HG03280 (cell line): Measurements from ENCODE around the gene PCDHGA8.
"Not testable (repeated sequence)": the region's sequence is repeated elsewhere in the genome, so short reads cannot be mapped to it uniquely, and the experiment has no call there.

ENCODE experiments used
- ATAC-seq: cut with Tn5 transposase; IDR thresholded peaks from one replicate; pipeline ENCODE4 v1.9.1; 2021; ENCODE audit warnings: mild to moderate bottlenecking, moderate library complexity; ENCODE audit not compliant: unreplicated experiment

Gene PCDHGA8

DNA sequence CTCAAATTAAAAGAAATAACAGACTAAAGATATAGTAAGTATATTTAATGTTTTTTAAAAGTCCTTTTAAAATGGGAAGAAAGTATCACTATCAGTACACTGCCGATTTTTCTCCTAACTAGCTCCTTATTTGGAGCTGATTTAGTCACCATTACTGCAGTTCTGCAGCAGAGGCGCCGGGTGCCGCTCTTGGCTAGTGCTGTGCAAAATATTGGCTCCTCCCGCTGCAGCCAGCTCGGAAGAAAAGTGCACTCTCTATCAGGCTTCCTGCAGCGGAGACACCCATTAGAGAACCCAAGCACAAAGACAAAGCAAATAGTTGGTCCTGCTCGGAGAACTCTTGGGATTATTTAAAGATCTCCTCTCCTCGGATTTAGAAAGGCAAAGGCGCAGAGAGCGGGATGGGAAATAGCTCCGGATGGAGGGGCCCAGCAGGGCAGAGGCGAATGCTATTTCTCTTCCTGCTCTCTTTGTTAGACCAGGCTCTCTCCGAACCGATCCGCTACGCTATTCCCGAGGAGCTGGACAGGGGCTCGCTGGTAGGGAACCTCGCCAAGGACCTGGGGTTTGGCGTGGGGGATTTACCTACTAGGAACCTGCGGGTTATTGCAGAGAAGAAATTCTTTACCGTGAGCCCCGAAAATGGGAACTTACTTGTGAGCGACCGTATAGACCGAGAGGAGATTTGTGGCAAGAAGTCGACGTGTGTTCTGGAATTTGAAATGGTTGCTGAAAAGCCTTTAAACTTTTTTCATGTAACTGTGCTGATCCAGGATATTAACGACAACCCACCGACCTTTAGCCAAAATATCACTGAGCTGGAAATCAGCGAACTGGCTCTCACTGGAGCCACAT lies 22.2 kb upstream of the PCDHGA8 start, which contains the start of gene PCDHGB3:
Gene PCDHGB3 (plus strand): TSS at position 249 of the 855 bp plus-strand sequence. CDS start 153 bp downstream, at position 402.
- no peak for ATAC-seq

DNA sequence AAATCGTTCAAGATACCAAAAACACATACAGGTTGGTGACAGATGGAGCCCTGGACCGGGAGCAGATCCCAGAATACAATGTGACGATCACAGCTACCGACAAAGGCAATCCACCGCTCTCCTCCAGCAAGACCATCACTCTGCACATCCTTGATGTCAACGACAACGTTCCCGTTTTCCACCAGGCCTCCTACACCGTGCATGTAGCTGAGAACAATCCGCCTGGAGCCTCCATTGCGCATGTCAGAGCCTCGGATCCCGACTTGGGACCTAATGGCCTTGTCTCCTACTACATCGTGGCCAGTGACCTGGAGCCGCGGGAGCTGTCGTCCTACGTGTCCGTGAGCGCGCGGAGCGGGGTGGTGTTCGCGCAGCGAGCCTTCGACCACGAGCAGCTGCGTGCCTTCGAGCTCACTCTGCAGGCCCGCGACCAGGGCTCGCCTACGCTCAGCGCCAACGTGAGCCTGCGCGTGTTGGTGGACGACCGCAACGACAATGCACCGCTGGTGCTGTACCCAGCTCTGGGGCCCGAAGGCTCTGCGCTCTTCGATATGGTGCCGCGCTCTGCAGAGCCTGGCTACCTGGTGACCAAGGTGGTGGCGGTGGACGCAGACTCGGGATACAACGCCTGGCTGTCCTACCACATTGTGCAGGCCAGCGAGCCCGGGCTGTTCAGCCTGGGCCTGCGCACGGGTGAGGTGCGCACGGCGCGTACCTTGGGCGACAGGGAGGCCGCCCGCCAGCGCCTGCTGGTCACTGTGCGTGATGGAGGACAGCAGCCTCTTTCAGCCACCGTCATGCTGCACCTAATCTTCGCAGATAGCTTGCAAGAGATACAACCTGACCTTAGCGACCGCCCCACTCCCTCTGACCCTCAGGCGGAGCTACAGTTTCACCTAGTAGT lies 20.6 kb upstream of the PCDHGA8 start:
- no peak for ATAC-seq

DNA sequence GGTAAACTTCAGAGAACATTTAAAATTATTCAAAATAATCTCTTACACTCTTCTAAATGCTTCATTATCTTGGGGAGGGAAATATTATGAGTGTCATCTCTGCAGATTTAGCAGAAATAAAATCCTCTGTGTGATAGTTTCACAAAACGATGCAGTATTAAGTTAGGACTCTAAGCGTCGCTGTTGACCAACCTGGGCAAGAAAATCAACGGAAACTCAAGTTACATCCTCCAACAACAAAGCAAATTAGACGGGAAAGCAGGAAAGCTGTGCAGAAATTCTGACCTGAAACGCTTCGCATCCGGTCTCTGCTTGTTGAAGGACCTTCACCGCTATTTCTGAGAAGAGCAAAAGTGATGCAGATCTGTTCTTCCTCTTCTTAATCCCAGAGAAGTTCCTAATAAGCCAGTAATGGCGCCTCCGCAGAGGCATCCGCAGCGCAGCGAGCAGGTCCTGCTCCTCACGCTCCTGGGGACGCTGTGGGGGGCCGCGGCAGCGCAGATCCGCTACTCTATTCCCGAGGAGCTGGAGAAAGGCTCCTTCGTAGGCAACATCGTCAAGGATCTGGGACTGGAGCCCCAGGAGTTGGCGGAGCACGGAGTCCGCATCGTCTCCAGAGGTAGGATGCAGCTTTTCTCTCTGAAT lies 18.6 kb upstream of the PCDHGA8 start, which contains the start of gene PCDHGA6:
Gene PCDHGA6 (plus strand): TSS at position 219 of the 645 bp plus-strand sequence. CDS start 193 bp downstream, at position 412.
- no peak for ATAC-seq

DNA sequence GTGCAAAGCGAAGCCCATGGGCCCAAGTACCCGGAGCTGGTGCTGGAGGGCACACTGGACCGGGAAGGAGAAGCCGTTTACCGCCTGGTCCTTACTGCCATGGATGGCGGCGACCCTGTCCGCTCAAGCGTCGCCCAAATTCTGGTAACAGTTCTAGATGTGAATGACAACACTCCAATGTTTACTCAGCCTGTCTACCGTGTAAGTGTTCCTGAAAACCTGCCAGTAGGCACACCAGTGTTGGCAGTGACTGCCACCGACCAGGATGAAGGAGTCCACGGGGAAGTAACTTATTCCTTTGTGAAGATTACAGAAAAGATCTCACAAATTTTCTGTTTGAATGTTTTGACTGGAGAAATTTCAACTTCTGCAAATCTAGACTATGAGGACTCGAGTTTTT lies 17.8 kb upstream of the PCDHGA8 start:
- no peak for ATAC-seq

DNA sequence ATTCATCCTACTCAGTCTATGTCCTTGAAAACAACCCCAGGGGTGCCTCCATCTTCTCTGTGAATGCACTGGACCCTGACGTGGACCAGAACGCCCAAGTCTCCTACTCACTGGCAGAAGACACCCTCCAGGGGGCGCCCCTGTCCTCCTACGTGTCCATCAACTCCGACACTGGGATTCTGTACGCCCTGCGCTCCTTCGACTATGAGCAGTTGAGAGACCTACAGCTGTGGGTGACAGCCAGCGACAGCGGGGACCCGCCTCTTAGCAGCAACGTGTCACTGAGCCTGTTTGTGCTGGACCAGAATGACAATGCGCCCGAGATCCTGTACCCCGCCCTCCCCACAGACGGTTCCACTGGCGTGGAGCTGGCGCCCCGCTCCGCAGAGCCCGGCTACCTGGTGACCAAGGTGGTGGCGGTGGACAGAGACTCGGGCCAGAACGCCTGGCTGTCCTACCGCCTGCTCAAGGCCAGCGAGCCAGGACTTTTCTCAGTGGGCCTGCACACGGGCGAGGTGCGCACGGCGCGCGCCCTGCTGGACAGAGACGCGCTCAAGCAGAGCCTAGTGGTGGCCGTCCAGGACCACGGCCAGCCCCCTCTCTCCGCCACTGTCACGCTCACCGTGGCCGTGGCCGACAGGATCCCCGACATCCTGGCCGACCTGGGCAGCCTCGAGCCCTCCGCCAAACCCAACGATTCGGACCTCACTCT lies 16.8 kb upstream of the PCDHGA8 start:
- not testable (repeated sequence) for ATAC-seq

DNA sequence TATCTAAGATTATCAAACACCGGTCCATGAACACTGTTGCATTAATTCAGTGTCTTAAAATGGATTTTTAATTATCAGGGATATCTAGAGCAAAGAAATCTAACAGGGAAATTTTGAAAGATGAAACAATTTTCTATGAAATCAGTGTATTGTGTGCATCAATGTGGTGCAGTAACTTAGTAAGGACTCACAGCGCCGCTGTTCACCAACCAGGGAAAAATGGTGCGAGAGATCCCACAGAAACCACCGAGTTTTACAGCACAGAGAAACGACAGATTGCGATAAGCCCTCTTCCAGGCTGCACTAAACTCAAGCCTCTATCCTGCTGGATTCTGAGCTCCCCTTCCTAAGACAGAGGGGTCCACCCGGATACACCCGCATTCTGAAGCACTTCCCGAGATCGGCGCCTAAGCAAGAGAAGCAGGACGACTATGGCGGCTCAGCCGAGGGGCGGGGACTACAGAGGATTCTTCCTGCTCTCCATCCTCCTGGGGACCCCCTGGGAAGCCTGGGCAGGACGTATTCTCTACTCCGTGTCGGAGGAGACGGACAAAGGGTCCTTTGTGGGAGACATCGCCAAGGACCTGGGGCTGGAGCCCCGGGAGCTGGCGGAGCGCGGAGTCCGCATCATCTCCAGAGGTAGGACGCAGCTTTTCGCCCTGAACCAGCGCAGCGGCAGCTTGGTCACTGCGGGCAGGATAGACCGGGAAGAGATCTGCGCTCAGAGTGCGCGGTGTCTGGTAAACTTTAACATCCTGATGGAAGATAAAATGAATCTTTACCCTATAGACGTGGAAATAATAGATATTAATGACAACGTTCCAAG lies 9.8 kb upstream of the PCDHGA8 start, which contains the start of gene PCDHGA7:
Gene PCDHGA7 (plus strand): TSS at position 274 of the 826 bp plus-strand sequence. CDS start 158 bp downstream, at position 432.
- no peak for ATAC-seq

DNA sequence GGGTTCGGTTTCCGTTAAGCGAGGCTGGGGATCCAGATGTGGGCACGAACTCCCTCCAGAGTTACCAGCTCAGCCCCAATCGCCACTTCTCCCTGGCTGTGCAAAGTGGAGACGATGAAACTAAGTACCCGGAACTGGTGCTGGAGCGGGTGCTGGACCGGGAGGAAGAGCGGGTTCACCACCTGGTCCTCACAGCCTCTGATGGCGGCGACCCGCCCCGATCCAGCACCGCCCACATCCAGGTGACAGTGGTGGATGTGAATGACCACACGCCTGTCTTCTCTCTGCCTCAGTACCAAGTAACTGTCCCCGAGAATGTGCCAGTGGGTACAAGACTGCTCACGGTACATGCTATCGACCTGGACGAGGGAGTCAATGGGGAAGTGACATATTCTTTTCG lies 9.1 kb upstream of the PCDHGA8 start:
- no peak for ATAC-seq

DNA sequence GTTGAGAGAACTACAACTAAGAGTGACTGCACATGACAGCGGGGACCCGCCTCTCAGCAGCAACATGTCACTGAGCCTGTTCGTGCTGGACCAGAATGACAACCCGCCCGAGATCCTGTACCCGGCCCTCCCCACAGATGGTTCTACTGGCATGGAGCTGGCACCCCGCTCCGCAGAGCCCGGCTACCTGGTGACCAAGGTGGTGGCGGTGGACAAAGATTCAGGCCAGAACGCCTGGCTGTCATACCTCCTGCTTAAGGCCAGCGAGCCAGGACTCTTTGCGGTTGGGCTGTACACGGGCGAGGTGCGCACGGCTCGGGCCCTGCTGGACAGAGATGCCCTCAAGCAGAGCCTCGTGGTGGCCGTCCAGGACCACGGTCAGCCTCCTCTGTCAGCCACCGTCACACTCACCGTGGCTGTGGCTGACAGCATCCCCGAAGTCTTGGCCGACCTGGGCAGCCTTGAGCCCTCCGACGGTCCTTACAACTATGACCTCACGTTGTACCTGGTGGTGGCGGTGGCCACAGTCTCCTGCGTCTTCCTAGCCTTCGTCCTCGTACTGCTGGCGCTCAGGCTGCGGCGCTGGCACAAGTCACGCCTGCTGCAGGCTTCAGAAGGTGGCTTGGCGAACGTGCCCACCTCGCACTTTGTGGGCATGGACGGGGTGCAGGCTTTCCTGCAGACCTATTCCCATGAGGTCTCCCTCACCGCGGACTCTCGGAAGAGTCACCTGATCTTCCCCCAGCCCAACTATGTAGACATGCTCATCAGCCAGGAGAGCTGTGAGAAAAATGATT lies 7.8 kb upstream of the PCDHGA8 start:
- no peak for ATAC-seq

DNA sequence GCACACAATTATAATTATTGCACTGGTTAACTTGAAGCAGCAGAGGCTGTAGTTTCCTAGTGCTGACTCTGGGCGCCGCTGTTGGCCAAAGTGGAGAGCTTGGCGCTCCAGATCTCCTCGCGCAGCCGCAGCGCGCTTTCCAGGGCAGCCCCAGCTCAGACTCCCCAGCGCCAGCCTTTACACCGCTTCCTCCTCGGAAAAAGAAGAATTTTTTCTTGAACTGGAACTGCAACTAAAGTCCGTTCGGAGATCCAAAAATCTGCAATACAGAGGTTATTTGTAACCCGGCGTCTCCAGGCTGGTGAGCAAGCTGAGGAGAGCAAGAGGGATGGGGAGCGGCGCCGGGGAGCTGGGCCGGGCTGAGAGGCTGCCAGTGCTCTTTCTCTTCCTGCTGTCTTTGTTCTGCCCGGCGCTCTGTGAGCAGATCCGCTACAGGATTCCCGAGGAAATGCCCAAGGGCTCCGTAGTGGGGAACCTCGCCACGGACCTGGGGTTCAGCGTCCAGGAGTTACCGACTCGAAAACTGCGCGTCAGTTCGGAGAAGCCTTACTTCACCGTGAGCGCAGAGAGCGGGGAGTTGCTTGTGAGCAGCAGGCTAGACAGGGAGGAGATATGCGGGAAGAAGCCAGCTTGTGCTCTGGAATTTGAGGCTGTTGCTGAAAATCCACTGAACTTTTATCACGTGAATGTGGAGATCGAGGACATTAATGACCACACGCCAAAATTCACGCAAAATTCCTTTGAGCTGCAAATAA lies 4.7 kb upstream of the PCDHGA8 start, which contains the start of gene PCDHGB4:
Gene PCDHGB4 (plus strand): TSS at position 142 of the 755 bp plus-strand sequence. CDS start 187 bp downstream, at position 329.
- peak; percentile 93 for ATAC-seq

DNA sequence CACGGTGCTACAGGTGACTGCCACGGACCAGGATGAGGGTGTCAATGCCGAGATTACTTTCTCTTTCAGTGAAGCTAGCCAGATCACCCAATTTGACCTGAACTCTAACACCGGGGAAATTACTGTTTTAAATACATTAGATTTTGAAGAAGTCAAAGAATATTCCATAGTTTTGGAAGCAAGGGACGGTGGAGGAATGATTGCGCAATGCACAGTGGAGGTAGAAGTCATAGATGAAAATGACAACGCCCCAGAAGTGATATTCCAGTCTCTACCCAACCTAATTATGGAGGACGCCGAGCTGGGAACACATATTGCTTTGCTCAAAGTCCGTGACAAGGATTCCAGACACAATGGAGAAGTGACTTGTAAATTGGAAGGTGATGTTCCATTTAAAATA lies 3.8 kb upstream of the PCDHGA8 start:
- no peak for ATAC-seq

DNA sequence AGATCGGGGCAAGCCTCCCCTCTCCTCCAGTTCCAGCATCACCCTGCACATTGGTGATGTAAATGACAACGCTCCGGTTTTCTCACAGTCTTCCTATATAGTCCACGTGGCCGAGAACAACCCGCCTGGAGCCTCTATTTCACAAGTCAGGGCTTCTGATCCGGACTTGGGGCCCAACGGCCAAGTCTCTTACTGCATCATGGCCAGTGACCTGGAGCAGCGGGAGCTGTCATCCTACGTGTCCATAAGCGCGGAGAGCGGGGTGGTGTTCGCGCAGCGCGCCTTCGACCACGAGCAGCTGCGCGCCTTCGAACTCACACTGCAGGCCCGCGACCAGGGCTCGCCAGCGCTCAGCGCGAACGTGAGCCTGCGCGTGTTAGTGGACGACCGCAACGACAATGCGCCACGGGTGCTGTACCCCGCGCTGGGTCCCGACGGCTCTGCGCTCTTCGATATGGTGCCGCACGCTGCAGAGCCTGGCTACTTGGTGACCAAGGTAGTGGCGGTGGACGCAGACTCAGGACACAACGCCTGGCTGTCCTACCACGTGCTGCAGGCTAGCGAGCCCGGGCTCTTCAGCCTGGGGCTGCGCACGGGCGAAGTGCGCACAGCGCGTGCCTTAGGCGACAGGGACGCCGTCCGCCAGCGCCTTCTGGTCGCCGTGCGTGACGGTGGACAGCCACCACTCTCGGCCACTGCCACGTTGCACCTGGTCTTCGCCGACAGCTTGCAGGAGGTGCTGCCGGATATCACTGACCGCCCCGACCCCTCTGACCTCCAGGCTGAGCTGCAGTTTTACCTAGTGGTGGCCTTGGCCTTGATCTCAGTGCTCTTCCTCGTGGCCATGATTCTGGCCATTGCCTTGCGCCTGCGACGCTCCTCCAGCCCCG lies 3.0 kb upstream of the PCDHGA8 start:
- no peak for ATAC-seq

DNA sequence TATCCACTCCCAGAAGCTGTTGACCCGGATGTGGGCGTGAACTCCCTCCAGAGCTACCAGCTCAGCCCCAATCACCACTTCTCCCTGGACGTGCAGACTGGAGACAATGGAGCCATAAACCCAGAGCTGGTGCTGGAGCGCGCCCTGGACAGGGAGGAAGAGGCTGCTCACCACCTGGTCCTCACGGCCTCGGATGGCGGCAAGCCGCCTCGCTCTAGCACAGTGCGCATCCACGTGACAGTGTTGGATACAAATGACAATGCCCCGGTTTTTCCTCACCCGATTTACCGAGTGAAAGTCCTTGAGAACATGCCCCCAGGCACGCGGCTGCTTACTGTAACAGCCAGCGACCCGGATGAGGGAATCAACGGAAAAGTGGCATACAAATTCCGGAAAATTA lies 834 bp downstream of the PCDHGA8 start:
- ATAC-seq, result no peak

DNA sequence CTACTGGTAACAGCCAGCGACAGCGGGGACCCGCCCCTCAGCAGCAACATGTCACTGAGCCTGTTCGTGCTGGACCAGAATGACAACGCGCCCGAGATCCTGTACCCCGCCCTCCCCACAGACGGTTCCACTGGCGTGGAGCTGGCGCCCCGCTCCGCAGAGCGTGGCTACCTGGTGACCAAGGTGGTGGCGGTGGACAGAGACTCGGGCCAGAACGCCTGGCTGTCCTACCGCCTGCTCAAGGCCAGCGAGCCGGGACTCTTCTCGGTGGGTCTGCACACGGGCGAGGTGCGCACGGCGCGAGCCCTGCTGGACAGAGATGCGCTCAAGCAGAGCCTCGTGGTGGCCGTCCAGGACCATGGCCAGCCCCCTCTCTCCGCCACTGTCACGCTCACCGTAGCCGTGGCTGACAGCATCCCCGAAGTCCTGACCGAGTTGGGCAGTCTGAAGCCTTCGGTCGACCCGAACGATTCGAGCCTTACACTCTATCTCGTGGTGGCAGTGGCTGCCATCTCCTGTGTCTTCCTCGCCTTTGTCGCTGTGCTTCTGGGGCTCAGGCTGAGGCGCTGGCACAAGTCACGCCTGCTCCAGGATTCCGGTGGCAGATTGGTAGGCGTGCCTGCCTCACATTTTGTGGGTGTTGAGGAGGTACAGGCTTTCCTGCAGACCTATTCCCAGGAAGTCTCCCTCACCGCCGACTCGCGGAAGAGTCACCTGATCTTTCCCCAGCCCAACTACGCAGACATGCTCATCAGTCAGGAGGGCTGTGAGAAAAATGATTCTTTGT lies 2.2 kb downstream of the PCDHGA8 start:
- ATAC-seq, result not testable (repeated sequence)

DNA sequence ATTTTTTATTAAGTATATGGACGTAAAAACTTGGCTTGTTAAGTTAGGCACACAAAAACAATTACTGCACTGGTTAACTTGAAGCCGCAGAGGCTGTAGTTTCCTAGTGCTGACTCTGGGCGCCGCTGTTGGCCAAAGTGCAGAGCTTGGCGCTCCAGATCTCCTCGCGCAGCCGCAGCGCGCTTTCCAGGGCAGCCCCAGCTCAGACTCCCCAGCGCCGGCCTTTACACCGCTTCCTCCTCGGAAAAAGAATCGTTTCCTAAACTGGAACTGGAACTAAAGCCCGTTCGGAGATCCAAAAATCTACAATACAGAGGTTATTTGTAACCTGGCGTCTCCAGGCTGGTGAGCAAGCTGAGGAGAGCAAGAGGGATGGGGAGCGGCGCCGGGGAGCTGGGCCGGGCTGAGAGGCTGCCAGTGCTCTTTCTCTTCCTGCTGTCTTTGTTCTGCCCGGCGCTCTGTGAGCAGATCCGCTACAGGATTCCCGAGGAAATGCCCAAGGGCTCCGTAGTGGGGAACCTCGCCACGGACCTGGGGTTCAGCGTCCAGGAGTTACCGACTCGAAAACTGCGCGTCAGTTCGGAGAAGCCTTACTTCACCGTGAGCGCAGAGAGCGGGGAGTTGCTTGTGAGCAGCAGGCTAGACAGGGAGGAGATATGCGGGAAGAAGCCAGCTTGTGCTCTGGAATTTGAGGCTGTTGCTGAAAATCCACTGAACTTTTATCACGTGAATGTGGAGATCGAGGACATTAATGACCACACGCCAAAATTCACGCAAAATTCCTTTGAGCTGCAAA lies 5.5 kb downstream of the PCDHGA8 start, which contains the start of gene PCDHGB5:
Gene PCDHGB5 (plus strand): TSS at position 192 of the 796 bp plus-strand sequence. CDS start 181 bp downstream, at position 373.
- not testable (repeated sequence) for ATAC-seq

DNA sequence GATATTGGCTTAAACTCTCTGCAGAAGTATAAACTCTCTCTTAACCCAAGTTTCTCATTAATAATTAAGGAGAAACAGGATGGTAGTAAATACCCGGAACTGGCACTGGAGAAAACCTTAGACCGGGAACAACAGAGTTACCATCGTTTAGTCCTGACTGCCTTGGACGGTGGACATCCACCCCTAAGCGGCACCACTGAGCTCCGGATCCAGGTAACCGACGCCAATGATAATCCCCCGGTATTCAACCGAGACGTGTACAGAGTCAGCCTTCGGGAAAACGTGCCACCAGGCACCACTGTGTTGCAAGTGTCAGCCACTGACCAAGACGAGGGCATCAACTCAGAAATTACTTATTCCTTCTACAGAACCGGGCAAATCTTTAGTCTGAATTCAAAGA lies 6.2 kb downstream of the PCDHGA8 start:
- ATAC-seq, result no peak
